A549 (cell line): ENCODE measurements around the gene PTPA. TPM values are rescaled to one million over a fixed set of nuclear protein-coding genes. Genes with fewer than 3 reads are reported as not detected.
A peak's percentile ranks its signal among the peaks of the same experiment; 100 is the strongest.
"Not testable (repeated sequence)": the region's sequence is repeated elsewhere in the genome, so short reads cannot be mapped to it uniquely, and the experiment has no call there.

Experiments used
- ATAC-seq, 2 experiments: fragments of 200-7000 bp in 1 of 2; fragments of >200 bp in 1 of 2; cut with Nextera tagmentation in 1 of 2; cut with Tn5 transposase in 1 of 2; 3 replicates each; pipeline versions ENCODE4 v1.8.0 to v1.9.1; 2018 to 2020; ENCODE audit warnings: mild to moderate bottlenecking in 1 of 2, moderate library complexity in 1 of 2
- CTCF ChIA-PET: fragments of 300-600 bp; sonication (Branson Sonifier 250); formaldehyde crosslinking; extraction: SDS; loops from one replicate; lab custom pipeline; 2021; ENCODE audit warnings: antibody characterized with exemption, inconsistent platforms; lab: Yijun Ruan, JAX
- POLR2A ChIA-PET: fragments of 350-600 bp; formaldehyde crosslinking; extraction: SDS; loops from one replicate; lab custom pipeline; 2021; ENCODE audit warnings: antibody characterized with exemption, inconsistent platforms; lab: Yijun Ruan, JAX
- DNase-seq, 2 experiments: peaks; one replicate each; pipeline versions ENCODE4 v3.0.0 to v3.0.0-alpha.2; 2011 to 2016; ENCODE audit warnings: low read depth in 1 of 2, low spot score in 1 of 2
- FAIRE-seq: peaks from 2 replicates; lab custom pipeline; 2011; peaks lifted over from hg19 to GRCh38; lab: Jason Lieb, UNC
- H3K27ac ChIP-seq, 2 experiments: fragments of >200 bp; sonication (Bioruptor Twin); formaldehyde crosslinking; 3 replicates each; pipeline ENCODE4 v1.5.1; 2016 to 2017
- H3K4me1 ChIP-seq: fragments of >200 bp; sonication (Bioruptor Twin); formaldehyde crosslinking; 3 replicates; pipeline ENCODE4 v1.6.1; 2016
- H3K4me2 ChIP-seq: fragments of >200 bp; sonication (Bioruptor Twin); formaldehyde crosslinking; 3 replicates; pipeline ENCODE4 v1.6.1; 2016
- H3K4me3 ChIP-seq: fragments of >200 bp; sonication (Bioruptor Twin); formaldehyde crosslinking; 3 replicates; pipeline ENCODE4 v1.5.1; 2016
- H3K9me3 ChIP-seq: fragments of >200 bp; sonication (Bioruptor Twin); formaldehyde crosslinking; 3 replicates; pipeline ENCODE4 v1.6.1; 2016
- BCL3 ChIP-seq: fragments of >200 bp; sonication (Bioruptor Twin); formaldehyde crosslinking; IDR thresholded peaks from 3 replicates; pipeline ENCODE4 v1.6.1; 2016
- CEBPB ChIP-seq, 2 experiments: fragments of >200 bp in 1 of 2; sonication (Bioruptor Twin) in 1 of 2; formaldehyde crosslinking in 1 of 2; IDR thresholded peaks; 2 replicates each; pipeline ENCODE4 v1.6.1; 2012 to 2016
- CHD2 ChIP-seq: fragments of 150-350 bp; IDR thresholded peaks from 2 replicates; pipeline ENCODE4 v1.6.1; 2014; ENCODE audit warnings: low read length; ENCODE audit not compliant: partially characterized antibody
- ELK1 ChIP-seq: fragments of 150-350 bp; IDR thresholded peaks from 2 replicates; pipeline ENCODE4 v1.6.1; 2014; ENCODE audit warnings: low read depth, mild to moderate bottlenecking, low read length
- EP300 ChIP-seq, 2 experiments: fragments of >200 bp; sonication (Bioruptor Twin); formaldehyde crosslinking; IDR thresholded peaks; 2 replicates in 1 of 2; 3 replicates in 1 of 2; pipeline ENCODE4 v1.6.1; 2016 to 2017
- FOSB ChIP-seq: fragments of 250-450 bp; sonication (Bioruptor Pico); IDR thresholded peaks from 2 replicates; pipeline ENCODE4 v1.5.0; 2020; ENCODE audit warnings: mild to moderate bottlenecking, moderate library complexity
- FOSL2 ChIP-seq, 2 experiments: fragments of 450-650 bp in 1 of 2; fragments of >200 bp in 1 of 2; sonication (Bioruptor Twin) in 1 of 2; formaldehyde crosslinking; IDR thresholded peaks; 2 replicates each; pipeline versions ENCODE4 v1.5.0 to v1.6.1; 2016 to 2020; ENCODE audit warnings: mild to moderate bottlenecking in 1 of 2, moderate library complexity in 1 of 2
- HDAC2 ChIP-seq: fragments of 200-600 bp; sonication (generic); IDR thresholded peaks from 2 replicates; pipeline ENCODE4 v1.6.1; 2016
- HOXB5 ChIP-seq: fragments of 250-450 bp; sonication (Bioruptor Pico); IDR thresholded peaks from 2 replicates; pipeline ENCODE4 v1.5.0; 2020; ENCODE audit warnings: mild to moderate bottlenecking, moderate library complexity
- JUN ChIP-seq, 2 experiments: fragments of >200 bp; sonication (Bioruptor Twin); formaldehyde crosslinking; IDR thresholded peaks; 2 replicates in 1 of 2; 3 replicates in 1 of 2; pipeline ENCODE4 v1.6.1; 2016 to 2017
- KDM1A ChIP-seq: fragments of 200-600 bp; sonication (generic); IDR thresholded peaks from 2 replicates; pipeline ENCODE4 v1.6.1; 2016; ENCODE audit warnings: low read depth, mild to moderate bottlenecking
- MAX ChIP-seq: IDR thresholded peaks from 2 replicates; pipeline ENCODE4 v1.6.1; 2012
- NR3C1 ChIP-seq: fragments of >200 bp; sonication (Bioruptor Twin); formaldehyde crosslinking; IDR thresholded peaks from 3 replicates; pipeline ENCODE4 v1.6.1; 2017
- POLR2AphosphoS2 ChIP-seq: conservative IDR thresholded peaks from 2 replicates; pipeline ENCODE4 v1.6.1; 2012; ENCODE audit warnings: low read length, improper control_type of control experiment, inconsistent platforms
- RFX5 ChIP-seq: fragments of 450-650 bp; IDR thresholded peaks from 2 replicates; pipeline ENCODE4 v1.7.1; 2014; ENCODE audit warnings: antibody characterized with exemption, mild to moderate bottlenecking, moderate library complexity
- TFCP2L1 ChIP-seq: fragments of 250-450 bp; sonication (Bioruptor Pico); IDR thresholded peaks from 2 replicates; pipeline ENCODE4 v1.5.0; 2021; ENCODE audit warnings: mild to moderate bottlenecking
- USF2 ChIP-seq: fragments of 450-650 bp; IDR thresholded peaks from 2 replicates; pipeline ENCODE4 v1.6.1; 2014; ENCODE audit warnings: antibody characterized with exemption
- ZSCAN20 ChIP-seq: fragments of 250-450 bp; sonication (Bioruptor Pico); IDR thresholded peaks from 2 replicates; pipeline ENCODE4 v1.8.0; 2022; ENCODE audit warnings: mild to moderate bottlenecking, moderate library complexity
- WGBS: methylation state at CpG from one replicate; pipeline ENCODE4 v1.1.6; 2017; ENCODE audit errors: missing lambda C conversion rate; 5-methylcytosine and 5-hydroxymethylcytosine counted together
- polyA plus RNA-seq, 4 experiments: library from polyadenylated mRNA; depleted of rRNA in 3 of 4; stranded (reverse); fragments of >200 nt; fragmentation: RNase III in 1 of 4; extraction: RNeasy Plus Mini Kit Qiagen cat#74134 plus additional on column Dnase treatment in 1 of 4; gene quantifications; 2 replicates in 3 of 4; 3 replicates in 1 of 4; pipeline ENCODE4 v1.2.3, GENCODE V29; 2011 to 2017

Gene PTPA
- polyA plus RNA-seq, 2 of the 4 experiments (the other 2 are of a cell fraction): 140 to 161 TPM

GRCh38 chr9:129185991-129186390, 74.8 kb downstream of the PTPA start:
- ATAC-seq: no peak
- CTCF ChIA-PET: no interaction called here
- WGBS: 63% methylated on average over 10 of the region's 10 CpGs
- TF ChIP-seq FOSL2 (IDR thresholded peaks at IDR 0.05) (no peak), FOSL2 (CRISPR knock-in tag; IDR thresholded peaks at IDR 0.05) (peak; percentile 30; the same call in 1 of the 2 replicates), POLR2AphosphoS2 (no peak), FOSB (CRISPR knock-in tag) (no peak), EP300 (IDR thresholded peaks at IDR 0.05) (no peak), ZSCAN20 (CRISPR knock-in tag) (no peak), CEBPB (IDR thresholded peaks at IDR 0.05) (no peak), HOXB5 (CRISPR knock-in tag) (no peak), KDM1A (no peak), CHD2 (no peak), MAX (0 out of 2 replicates have a peak, but pooled peaks have one; percentile 10), USF2 (no peak), HDAC2 (no peak), RFX5 (no peak), JUN (IDR thresholded peaks at IDR 0.05) (no peak), BCL3 (no peak), TFCP2L1 (CRISPR knock-in tag) (no peak), NR3C1 (no peak)
- TF ChIP-seq, all 56 proteins: peak for 2
- no peak for FAIRE-seq
- Histone ChIP-seq H3K27ac (peak overlapping the region in 1 of 2 experiments; percentile 61; a peak in 2 of 6 replicates), H3K4me1 (peaks cover 45% of the 10 kb centered on the region), H3K4me3 (no peak overlapping the region), H3K4me2 (0 out of 3 replicates have a peak overlapping the region, but pooled peaks have one; percentile 5), H3K9me3 (peaks cover 8% of the 10 kb centered on the region)
- DNase-seq: no peak
- POLR2A ChIA-PET: no interaction called here

- DNase-seq: no peak
- no peak for ATAC-seq
- peak; percentile 13; the same call in 1 of the 2 replicates for TF ChIP-seq USF2
- TF ChIP-seq ELK1: no peak
- POLR2A ChIA-PET: interaction anchor here (1.9 kb wide), 1 partner anchor 9 kb away, joined by 18 read pairs; the partner anchor contains the start of gene IER5L
- H3K4me2 ChIP-seq: no peak overlapping the region
- WGBS: 21% methylated on average over 1 of the region's 1 CpG
- peaks cover 35% of the 10 kb centered on the region for H3K4me1 ChIP-seq
- H3K27ac ChIP-seq: no peak overlapping the region
- FAIRE-seq: no peak
- H3K9me3 ChIP-seq: peaks cover 18% of the 10 kb centered on the region
- H3K4me3 ChIP-seq: no peak overlapping the region
- CTCF ChIA-PET: interaction anchor here (0.6 to 1.8 kb wide), 12 partner anchors 9 to 438 kb away, joined by 3 to 9 read pairs (median 4); partner anchors contain the start of genes IER5L and NTMT1
Measured at GRCh38 chr9:129187042-129187441, 75.8 kb downstream of the PTPA start.

GRCh38 chr9:129189971-129190370, 78.8 kb downstream of the PTPA start:
- DNase-seq, H3K4me3 ChIP-seq, H3K4me2 ChIP-seq, ATAC-seq, H3K4me1 ChIP-seq, FAIRE-seq: not testable (repeated sequence)
- WGBS: 89% methylated on average over 8 of the region's 8 CpGs
- CTCF ChIA-PET: interaction anchor here (0.9 to 3.1 kb wide), 7 partner anchors 8 to 431 kb away, joined by 3 to 14 read pairs (median 3); partner anchors contain the start of gene C9orf50
- POLR2A ChIA-PET: interaction anchor here (3.6 kb wide), 1 partner anchor 12 kb away, joined by 22 read pairs; the partner anchor contains the start of gene IER5L
- H3K27ac ChIP-seq: 0 out of 6 replicates have a peak overlapping the region, but pooled peaks of 1 of the 2 experiments have one; percentile 9
- H3K9me3 ChIP-seq: peaks cover 28% of the 10 kb centered on the region
